Activated CD4-positive, alpha-beta T cell treated with anti-CD3 and anti-CD28 coated beads for 36 hours (primary cell): ENCODE measurements around the gene LRRC10. TPM values are rescaled to one million over a fixed set of nuclear protein-coding genes. Genes with fewer than 3 reads are reported as not detected.

Source experiments
- ATAC-seq: fragments of 200-7000 bp; cut with Tn5 transposase; one replicate; pipeline ENCODE4 v1.10.0; 2021; ENCODE audit warnings: mild to moderate bottlenecking, moderate library complexity
- CTCF ChIA-PET: fragments of 350-600 bp; sonication (Branson Sonifier 250); formaldehyde crosslinking; loops from one replicate; lab custom pipeline; 2021; ENCODE audit warnings: antibody characterized with exemption; lab: Charles Lee
- POLR2A ChIA-PET: fragments of 350-600 bp; sonication (Branson Sonifier 250); formaldehyde crosslinking; loops from one replicate; lab custom pipeline; 2021; ENCODE audit warnings: antibody characterized with exemption, inconsistent platforms; lab: Charles Lee
- DNase-seq: peaks from one replicate; pipeline ENCODE4 v3.0.0-alpha.2; 2020
- H3K27ac Mint-ChIP-seq: one replicate; pipeline ENCODE4 v1.8.0; 2021; ENCODE audit warnings: mixed read lengths
- H3K27me3 Mint-ChIP-seq: one replicate; pipeline ENCODE4 v1.8.0; 2021; ENCODE audit warnings: mixed read lengths
- H3K36me3 Mint-ChIP-seq: one replicate; pipeline ENCODE4 v1.8.0; 2021; ENCODE audit warnings: low read depth, mixed read lengths
- H3K4me1 Mint-ChIP-seq: one replicate; pipeline ENCODE4 v1.8.0; 2021; ENCODE audit warnings: mixed read lengths
- H3K4me3 Mint-ChIP-seq: one replicate; pipeline ENCODE4 v1.8.0; 2021; ENCODE audit warnings: mild to moderate bottlenecking, moderate library complexity, mixed read lengths
- H3K9me3 Mint-ChIP-seq: one replicate; pipeline ENCODE4 v1.8.0; 2021; ENCODE audit warnings: low read depth, mixed read lengths
- intact Hi-C, 2 experiments: fragments of 100-400 bp; cut with DNase I in 1 of 2; cut with micrococcal nuclease in 1 of 2; formaldehyde crosslinking; loops; one replicate each; pipeline versions ENCODE4 v1.14.2 to v1.15.1; 2022 to 2024; cut with DNase I, micrococcal nuclease
- microRNA-seq: library from miRNA; unstranded; fragments of <30 nt; microRNA quantifications from one replicate; pipeline ENCODE4 v1.2.0, GENCODE V29; 2021; ENCODE audit warnings: borderline replicate concordance
- total RNA-seq, 2 experiments: library from RNA; stranded (reverse); gene quantifications; one replicate each; pipeline ENCODE4 v1.2.3, GENCODE V29; 2021

LRRC10 gene
- total RNA-seq, 2 experiments from 2014 or later: not detected

- Mint-ChIP-seq H3K36me3 (peaks cover 19% of the 10 kb centered on the region), H3K27ac (peak overlapping the region; percentile 52), H3K27me3 (no peaks in the 10 kb centered on the region), H3K4me3 (no peak overlapping the region), H3K9me3 (no peaks in the 10 kb centered on the region), H3K4me1 (peaks cover 16% of the 10 kb centered on the region)
- ChIA-PET POLR2A (interaction anchor here (0.6 kb wide), 2 partner anchors 26 to 99 kb away, joined by 3 to 6 read pairs; partner anchors contain the start of gene FRS2), CTCF (interaction anchor here (0.6 to 4.4 kb wide), 9 partner anchors 10 to 278 kb away, joined by 3 to 33 read pairs (median 12); partner anchors contain the start of gene CCT2)
- intact Hi-C loops: no loop called here
- DNase-seq: no peak
- no peak for ATAC-seq
Measured at GRCh38 chr12:69569236-69569635, 41.5 kb downstream of the LRRC10 start.

- H3K4me1 Mint-ChIP-seq: peaks cover 16% of the 10 kb centered on the region
- ChIA-PET POLR2A (no interaction called here), CTCF (interaction anchor here (1.0 to 2.4 kb wide), 4 partner anchors 25 to 208 kb away, joined by 3 to 10 read pairs (median 3); no protein-coding TSS in a partner anchor)
- peaks cover 10% of the 10 kb centered on the region for H3K36me3 Mint-ChIP-seq
- ATAC-seq (peak; percentile 40), DNase-seq (no peak)
- H3K9me3 Mint-ChIP-seq: no peaks in the 10 kb centered on the region
- peak overlapping the region; percentile 16 for H3K27ac Mint-ChIP-seq
- H3K4me3 Mint-ChIP-seq: no peak overlapping the region
- H3K27me3 Mint-ChIP-seq: no peaks in the 10 kb centered on the region
- intact Hi-C loops: no loop called here
Measured at GRCh38 chr12:69566603-69567002, 44.1 kb downstream of the LRRC10 start.

GRCh38 chr12:69563166-69563762, 47.4 kb downstream of the LRRC10 start:
- Mint-ChIP-seq H3K4me3 (no peak overlapping the region), H3K27me3 (no peaks in the 10 kb centered on the region), H3K36me3 (peaks cover 4% of the 10 kb centered on the region), H3K9me3 (no peaks in the 10 kb centered on the region), H3K4me1 (peaks cover 5% of the 10 kb centered on the region), H3K27ac (no peak overlapping the region)
- DNase-seq (no peak), ATAC-seq (no peak)
- POLR2A ChIA-PET: interaction anchor here (0.5 kb wide), 1 partner anchor 167 kb away, joined by 3 read pairs; no protein-coding TSS in a partner anchor
- CTCF ChIA-PET: interaction anchor here (2.0 kb wide), 1 partner anchor 8 kb away, joined by 11 read pairs; no protein-coding TSS in a partner anchor
- intact Hi-C loops: no loop called here

Small RNAs within 50 kb of the gene (microRNA-seq; reads per million reads assigned to microRNA genes)
- gene MIR3913-1 (not detected), gene MIR3913-2 (not detected)

Other genes starting within 250 kb of the LRRC10 start
- 10 to 100 TPM in 1 of 2 experiments, 1 to 10 TPM in 1; 9.5 to 10.4 TPM for gene FRS2, start 140.5 kb downstream of the LRRC10 start, total RNA-seq
- gene CCT2, start 25.4 kb downstream of the LRRC10 start, total RNA-seq: 100 to 1,000 TPM; 293 to 360 TPM
- not detected for gene BEST3, start 88.4 kb upstream of the LRRC10 start, total RNA-seq
- 10 to 100 TPM; 30.7 to 39.9 TPM for gene RAB3IP, start 128.0 kb upstream of the LRRC10 start, total RNA-seq
- gene MYRFL, start 214.3 kb upstream of the LRRC10 start, total RNA-seq: not detected